ENCODE results near the gene EPN2. TPM values are rescaled to one million over a fixed set of nuclear protein-coding genes. Genes with fewer than 3 reads are reported as not detected.
A peak's percentile ranks its signal among the peaks of the same experiment; 100 is the strongest.

EPN2 gene
- total and polyA plus RNA-seq, 9 donors: 21.6 to 68.9 (median 52.7) TPM

GRCh38 chr17:19329136-19329535 lies 92.0 kb downstream of the EPN2 start:
- intact Hi-C loops (cut with DNase I): no loop called here
- Histone ChIP-seq H3K27me3 (no peaks in the 10 kb centered on the region), H3K27ac (no peak overlapping the region), H3K4me1 (ENCODE audit: insufficient read depth) (no peaks in the 10 kb centered on the region), H3K4me3 (no peak overlapping the region), H3K9me3 (no peaks in the 10 kb centered on the region), H3K36me3 (no peaks in the 10 kb centered on the region)
- peak in 1 of 5 donors; percentile 21 for DNase-seq
- TF ChIP-seq EP300 (IDR thresholded peaks at IDR 0.05) (no peak), CTCF (IDR thresholded peaks at IDR 0.05) (no peak), POLR2A (IDR thresholded peaks at IDR 0.05) (no peak)
- WGBS, 3 donors: 96 to 100% (median 100%) methylated on average over 2 of the region's 2 CpGs

DNA sequence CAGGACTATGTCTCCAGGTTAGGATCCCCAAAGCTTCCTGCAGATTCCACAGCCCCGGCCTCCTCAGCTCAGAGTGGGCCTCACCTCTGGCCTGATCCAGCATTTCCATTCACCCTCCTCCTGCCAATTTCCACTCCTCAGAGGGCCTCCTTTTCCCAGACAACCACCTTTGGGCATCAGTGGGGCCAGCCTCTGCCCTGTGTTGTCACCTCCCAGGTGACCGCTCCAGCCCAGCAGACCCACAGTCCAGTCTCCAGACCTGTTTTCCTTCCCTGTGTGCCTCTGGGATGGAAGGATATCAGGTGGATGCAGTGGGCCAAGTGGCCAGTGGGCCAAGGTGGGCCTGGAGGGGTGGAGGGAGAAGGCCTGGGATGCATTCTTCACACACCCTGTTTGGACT lies 92.7 kb downstream of the EPN2 start:
- H3K27ac ChIP-seq: no peak overlapping the region
- peak in 1 of 5 donors; percentile 23 for DNase-seq
- 95 to 100% (median 96%) methylated on average over 2 of the region's 2 CpGs for WGBS, 3 donors
- no peak for TF ChIP-seq CTCF (IDR thresholded peaks at IDR 0.05)
- no peak for TF ChIP-seq EP300 (IDR thresholded peaks at IDR 0.05)
- no peak for TF ChIP-seq POLR2A (IDR thresholded peaks at IDR 0.05)
- no peak overlapping the region for H3K4me3 ChIP-seq
- H3K4me1 ChIP-seq (ENCODE audit: insufficient read depth): no peaks in the 10 kb centered on the region
- H3K27me3 ChIP-seq: no peaks in the 10 kb centered on the region
- intact Hi-C loops (cut with DNase I): no loop called here
- no peaks in the 10 kb centered on the region for H3K9me3 ChIP-seq
- no peaks in the 10 kb centered on the region for H3K36me3 ChIP-seq

GRCh38 chr17:19330271-19330670 lies 93.1 kb downstream of the EPN2 start:
- H3K9me3 ChIP-seq: no peaks in the 10 kb centered on the region
- 40 to 46% (median 42%) methylated on average over 3 of the region's 3 CpGs for WGBS, 3 donors
- H3K4me1 ChIP-seq (ENCODE audit: insufficient read depth): no peaks in the 10 kb centered on the region
- no peaks in the 10 kb centered on the region for H3K36me3 ChIP-seq
- DNase-seq: peak in 1 of 5 donors; percentile 30
- H3K4me3 ChIP-seq: no peak overlapping the region
- intact Hi-C loops (cut with DNase I): no loop called here
- H3K27ac ChIP-seq: no peak overlapping the region
- no peak for TF ChIP-seq EP300 (IDR thresholded peaks at IDR 0.05)
- no peak for TF ChIP-seq CTCF (IDR thresholded peaks at IDR 0.05)
- TF ChIP-seq POLR2A (IDR thresholded peaks at IDR 0.05): no peak
- H3K27me3 ChIP-seq: no peaks in the 10 kb centered on the region

DNA sequence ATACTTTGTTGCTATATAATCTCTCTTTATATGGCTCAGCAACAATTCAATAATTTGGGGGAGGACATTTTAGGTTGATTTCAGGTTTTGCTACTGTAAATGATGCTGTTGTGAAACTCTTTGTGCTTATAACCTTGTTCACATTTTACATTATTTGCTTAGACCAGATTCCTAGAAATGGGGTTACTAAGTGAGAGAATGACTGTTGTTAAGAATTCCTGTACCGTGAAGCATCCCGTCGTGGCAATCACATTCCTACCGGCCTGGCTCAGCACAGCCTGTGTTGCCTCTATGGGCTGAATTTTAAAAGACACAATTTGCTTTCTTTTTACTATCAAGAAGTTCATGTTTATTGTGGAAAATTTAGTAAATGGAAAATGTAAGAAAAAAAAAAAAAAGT lies 94.0 kb downstream of the EPN2 start:
- no peaks in the 10 kb centered on the region for H3K27me3 ChIP-seq
- 26 to 33% (median 31%) methylated on average over 4 of the region's 4 CpGs for WGBS, 3 donors

DNA sequence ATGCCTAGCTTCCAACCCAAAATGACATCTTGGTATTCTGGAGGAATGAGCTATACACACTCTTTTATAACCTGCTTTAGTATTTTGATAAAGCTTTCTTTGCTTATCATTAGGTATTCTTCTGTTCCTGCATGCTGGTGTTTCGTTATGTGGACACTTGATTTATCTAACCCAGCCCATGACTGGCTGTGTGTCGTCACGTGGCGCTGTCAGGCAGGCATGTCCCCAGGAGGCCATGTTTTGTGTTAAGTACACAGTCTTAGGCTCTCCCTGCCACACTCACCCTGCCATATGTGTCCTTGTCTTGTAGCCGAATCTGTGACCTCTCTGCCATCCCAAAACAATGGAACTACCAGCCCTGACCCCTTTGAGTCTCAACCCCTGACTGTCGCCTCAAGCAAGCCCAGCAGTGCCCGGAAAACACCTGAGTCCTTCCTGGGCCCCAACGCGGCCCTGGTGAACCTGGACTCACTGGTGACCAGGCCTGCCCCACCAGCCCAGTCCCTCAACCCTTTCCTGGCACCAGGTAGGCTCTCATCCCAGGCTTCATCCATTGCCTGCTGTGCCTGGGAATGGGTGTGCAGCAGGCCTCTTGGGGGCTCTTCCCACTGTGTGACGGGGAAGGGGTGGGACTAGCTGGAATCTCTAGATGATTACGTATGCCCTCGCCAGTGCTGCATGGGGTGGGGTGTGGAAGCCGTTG lies 94.5 kb downstream of the EPN2 start:
- Histone ChIP-seq H3K36me3 (no peaks in the 10 kb centered on the region), H3K9me3 (no peaks in the 10 kb centered on the region), H3K27me3 (no peaks in the 10 kb centered on the region), H3K27ac (no peak overlapping the region), H3K4me1 (ENCODE audit: insufficient read depth) (no peaks in the 10 kb centered on the region), H3K4me3 (no peak overlapping the region)
- intact Hi-C loops (cut with DNase I): no loop called here
- DNase-seq: peak in 1 of 5 donors; percentile 25
- TF ChIP-seq EP300 (IDR thresholded peaks at IDR 0.05) (no peak), CTCF (IDR thresholded peaks at IDR 0.05) (no peak), POLR2A (IDR thresholded peaks at IDR 0.05) (no peak)
- WGBS, 3 donors: 91 to 96% (median 92%) methylated on average over 13 of the region's 13 CpGs

More for the DNA sequence above, 94.0 kb downstream of the EPN2 start:
- intact Hi-C loops (cut with DNase I): no loop called here
- no peaks in the 10 kb centered on the region for H3K4me1 ChIP-seq (ENCODE audit: insufficient read depth)
- H3K4me3 ChIP-seq: no peak overlapping the region
- no peaks in the 10 kb centered on the region for H3K36me3 ChIP-seq
- H3K27ac ChIP-seq: no peak overlapping the region
- peak in 1 of 5 donors; percentile 23 for DNase-seq
- H3K9me3 ChIP-seq: no peaks in the 10 kb centered on the region
- TF ChIP-seq POLR2A (IDR thresholded peaks at IDR 0.05): no peak
